Epidermal melanocyte (primary cell): ENCODE results near the gene GLI3.

ENCODE experiments used
- DNase-seq: peaks from one replicate; pipeline ENCODE4 v3.0.0; 2011; ENCODE audit warnings: low spot score; ENCODE audit not compliant: insufficient read length

The GLI3 gene

GRCh38 chr7:42175834-42176723 is 60.9 kb downstream of the GLI3 start:
- DNase-seq = peak; percentile 80

- DNase-seq = no peak
These were observed 62.6 kb downstream of the GLI3 start for GRCh38 chr7:42174391-42174912.

DNA sequence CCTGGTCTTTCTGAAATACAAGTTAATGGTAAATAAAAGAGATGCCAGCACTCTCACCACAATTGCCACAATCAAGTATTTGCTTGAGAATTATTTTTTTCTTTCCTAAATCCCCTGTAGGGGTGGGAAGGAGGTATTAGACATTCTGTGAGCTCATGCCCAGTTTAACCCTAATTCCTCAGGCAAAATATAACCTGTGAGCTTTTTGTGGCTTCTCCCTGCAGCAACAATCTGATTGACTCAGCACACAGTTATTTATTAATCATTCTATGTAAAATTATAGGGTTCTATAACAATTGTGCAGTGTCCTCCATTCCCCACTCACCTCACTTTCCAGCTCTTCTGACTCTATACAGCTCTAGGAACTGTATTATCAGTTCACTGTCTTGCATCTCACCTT is 66.3 kb downstream of the GLI3 start:
- no peak for DNase-seq

DNA sequence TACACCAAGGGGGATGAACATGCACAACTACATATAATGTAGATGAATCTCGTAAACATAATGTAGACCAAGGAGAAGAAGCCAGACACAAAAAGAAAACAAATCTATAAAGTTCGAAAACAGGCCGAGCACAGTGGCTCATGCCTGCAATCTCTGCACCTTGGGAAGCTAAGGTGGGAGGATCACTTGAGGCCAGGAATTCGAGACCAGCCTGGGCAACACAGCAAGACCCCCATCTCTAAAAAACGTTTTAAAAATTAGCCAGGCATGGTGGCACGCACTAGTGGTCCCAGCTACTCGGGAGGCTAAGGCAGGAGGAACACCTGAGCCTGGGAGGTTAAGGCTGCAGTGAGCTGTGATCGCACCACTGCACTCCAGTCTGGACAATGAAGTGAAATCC is 68.5 kb downstream of the GLI3 start:
- no peak for DNase-seq

DNA sequence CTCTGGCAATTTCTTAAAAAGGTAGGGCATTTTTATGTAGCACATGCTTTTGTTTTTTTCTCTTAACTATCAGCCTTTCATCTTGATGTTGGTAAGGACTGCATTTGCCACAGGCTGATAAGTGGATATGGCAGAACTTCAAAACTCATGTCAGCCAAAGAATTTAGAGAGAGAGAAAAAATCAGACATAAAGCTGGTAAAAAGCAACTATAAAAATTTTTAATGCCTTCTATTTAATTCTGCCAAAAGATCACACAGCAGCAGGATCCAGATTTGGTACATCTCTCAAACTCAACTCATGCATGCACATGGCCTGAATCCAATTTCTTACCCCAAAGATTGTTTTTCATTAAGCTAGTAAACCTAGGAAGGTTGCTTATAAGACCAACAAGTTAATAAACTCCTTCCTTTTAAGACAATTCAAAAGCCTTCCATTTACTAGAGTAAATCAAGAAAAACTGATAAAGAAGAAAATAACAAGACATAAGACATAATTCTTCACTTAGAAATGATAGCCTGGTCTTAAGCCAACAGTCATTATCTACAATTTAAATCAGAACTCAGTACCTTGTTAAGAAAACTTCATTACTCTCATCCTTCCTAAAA is 69.3 kb downstream of the GLI3 start:
- no peak for DNase-seq

DNA sequence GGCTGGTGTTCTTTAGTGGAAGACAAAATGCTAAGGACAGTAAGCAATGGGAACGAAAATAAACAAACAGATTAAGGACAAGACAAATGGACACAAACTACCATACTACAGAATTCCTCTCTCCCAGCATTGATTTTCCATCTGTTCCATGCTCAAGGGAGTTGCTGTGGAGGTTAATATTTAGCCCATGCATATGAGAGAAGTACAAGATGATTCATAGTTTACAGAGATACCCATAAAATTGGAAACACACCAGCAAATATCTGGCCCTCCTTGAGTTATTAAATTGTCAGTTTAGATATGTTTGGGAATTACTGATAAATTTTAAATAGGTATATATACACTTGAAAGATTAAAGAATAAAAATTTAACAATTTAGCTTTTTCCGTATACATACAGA is 69.8 kb downstream of the GLI3 start:
- DNase-seq = no peak

- DNase-seq = no peak
These were observed 72.1 kb downstream of the GLI3 start for GRCh38 chr7:42164881-42165428.

- no peak for DNase-seq
These were observed 74.3 kb downstream of the GLI3 start for GRCh38 chr7:42162560-42163325.

DNA sequence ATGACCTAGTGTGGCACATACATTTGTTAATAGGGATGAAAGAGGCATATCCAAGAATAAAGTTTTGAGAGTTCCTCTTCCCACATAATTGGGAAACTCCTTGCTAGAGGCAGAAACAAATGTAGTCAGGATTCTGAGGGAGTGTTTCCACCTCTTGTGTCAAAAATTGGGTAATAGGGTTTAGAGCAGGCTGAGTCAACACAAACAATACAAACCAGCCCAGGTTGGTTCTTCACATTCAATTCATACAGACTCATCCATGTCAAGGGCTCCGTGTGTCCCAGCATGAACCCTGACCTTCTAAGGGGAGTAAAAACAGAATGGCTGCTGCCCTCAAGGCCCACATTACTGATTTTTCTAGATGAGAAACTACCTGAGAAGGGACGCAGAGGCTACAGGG is 75.3 kb downstream of the GLI3 start:
- DNase-seq = no peak

DNA sequence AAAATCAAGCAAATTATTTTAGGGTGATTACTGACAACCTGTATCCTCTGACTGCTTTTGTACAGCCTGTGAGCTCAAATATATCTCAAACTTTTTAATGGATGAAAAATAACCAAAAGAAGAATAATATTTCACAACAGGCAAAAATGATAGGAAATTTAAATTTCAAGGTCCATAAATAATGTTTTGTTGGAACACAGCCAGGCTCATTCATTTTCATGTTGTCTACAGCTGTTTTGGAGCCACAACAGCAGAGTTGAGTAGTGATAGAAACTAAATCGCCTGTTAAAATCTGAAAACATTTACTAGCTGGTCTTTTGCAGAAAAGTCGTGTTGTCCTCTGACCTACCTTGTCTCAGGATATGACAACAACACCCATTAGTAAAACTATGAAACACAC is 75.9 kb downstream of the GLI3 start:
- DNase-seq = no peak

DNA sequence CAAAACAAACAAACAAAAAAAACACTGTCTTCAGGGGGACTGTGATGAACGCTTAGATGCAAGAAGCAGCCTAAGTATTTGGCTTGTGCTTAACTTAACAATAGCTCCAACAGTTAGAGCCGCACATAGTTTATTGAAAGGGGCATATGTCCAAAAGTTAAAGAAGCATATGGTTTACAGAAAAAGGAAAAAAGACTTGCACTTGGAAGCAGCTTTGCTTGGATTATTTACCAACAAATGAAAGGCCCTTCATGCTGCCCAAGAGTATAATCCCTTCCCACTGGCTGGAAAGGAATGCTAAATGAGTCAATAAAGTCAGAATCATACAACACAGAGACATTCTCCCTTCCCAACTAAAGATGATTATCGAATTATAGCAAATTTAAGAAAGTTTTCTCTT is 77.9 kb downstream of the GLI3 start:
- no peak for DNase-seq

DNA sequence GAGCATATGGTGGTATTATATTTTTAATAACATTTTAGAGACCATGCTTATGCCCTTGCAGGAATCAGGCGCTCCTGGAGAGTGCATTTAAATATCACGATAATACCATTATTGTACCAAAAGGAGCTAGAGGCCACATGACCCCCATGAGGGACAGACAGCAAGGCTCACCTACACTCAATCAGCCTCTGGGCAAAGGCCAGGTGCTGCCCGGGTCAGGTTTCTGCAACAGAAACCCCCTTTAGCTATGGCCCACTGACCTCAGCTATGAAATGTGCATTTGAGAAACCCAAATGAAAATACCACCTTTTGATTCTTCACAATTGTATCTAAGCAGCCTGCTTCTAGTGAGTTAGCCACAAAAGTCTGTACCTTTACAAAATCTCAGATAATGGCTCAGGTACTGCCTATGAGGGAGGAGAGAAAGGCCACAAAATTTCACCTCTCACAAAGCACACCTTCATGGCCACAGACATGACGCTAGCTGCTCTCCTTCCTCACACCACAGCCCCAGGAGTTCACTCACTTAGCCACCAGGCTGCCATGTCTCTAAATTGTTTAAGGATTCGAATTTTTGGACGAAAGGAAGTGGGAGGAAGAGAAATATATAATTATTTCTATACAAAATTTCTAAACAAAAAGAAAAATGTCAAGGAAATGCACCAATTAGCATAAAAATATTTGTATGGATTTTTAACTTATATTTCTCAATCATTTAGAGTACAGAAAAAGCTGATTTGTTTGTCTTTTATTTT is 79.9 kb downstream of the GLI3 start:
- no peak for DNase-seq

- no peak for DNase-seq
These were observed 80.6 kb downstream of the GLI3 start for GRCh38 chr7:42156291-42156865.

- DNase-seq = no peak
These were observed 81.3 kb downstream of the GLI3 start for GRCh38 chr7:42155584-42156290.

GRCh38 chr7:42154173-42154572 is 82.8 kb downstream of the GLI3 start:
- DNase-seq = no peak

DNA sequence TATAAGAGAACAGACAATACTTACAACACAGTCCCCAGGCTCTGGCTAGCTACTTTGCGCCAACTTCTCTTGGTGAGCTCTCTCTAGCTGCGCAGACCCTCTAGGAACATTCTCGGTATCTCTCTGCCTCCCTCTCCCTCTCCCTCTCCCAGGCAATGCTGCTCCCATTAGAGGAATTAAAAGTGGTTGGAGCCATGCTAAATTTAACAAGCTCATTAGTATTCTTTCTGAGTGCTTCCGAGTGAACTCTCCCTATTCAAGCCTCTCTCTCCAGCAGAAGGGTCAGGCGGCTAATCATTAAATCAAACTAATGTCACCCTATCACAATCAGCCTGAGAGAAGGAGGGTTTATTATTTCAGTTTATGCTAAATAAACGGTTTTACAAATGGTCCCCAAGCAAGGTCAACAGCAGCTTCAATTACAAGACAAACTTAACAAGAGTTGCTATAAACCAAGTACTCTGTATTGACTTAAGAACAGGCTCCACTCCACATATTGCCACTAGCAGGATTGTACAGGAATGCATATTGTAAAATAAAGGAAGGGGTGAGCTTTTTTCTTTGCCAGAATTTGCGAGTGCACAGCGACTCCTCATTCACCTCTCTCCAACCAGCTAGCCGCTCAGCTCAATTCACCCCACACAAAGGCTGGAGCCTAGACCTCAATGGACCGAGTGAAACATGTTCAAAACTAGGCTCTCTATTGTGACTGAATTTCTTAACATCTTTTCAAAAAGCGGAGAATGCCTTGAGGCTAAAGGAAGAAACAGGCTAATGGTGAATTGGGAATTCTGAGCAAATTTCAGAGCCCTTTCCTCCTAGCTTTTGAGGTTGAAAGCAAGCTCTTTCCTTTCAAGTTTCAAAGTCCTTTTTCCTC is 84.4 kb downstream of the GLI3 start:
- DNase-seq = no peak

- DNase-seq = no peak
These were observed 85.7 kb downstream of the GLI3 start for GRCh38 chr7:42151309-42151708.

DNA sequence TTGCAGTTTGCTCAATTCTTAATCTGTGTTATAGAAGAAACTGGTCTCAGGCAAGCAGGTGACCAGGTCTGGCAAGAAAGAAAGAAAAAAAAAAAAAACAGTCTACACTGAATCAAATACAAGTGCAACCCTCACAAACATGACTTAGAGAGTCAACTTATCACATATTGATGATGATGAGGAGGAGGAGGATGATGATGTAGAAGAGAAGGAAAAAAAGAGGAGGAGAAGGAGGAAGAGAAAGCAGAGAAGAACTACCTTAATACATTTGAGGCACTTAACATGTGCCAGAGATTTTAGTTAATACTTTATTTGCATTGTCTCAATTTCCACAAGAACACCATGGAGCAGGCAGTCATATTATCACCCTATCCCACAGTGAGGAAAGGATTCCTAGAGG is 91.5 kb downstream of the GLI3 start:
- no peak for DNase-seq

GRCh38 chr7:42144604-42145003 is 92.4 kb downstream of the GLI3 start:
- peak; percentile 37 for DNase-seq
